Immature natural killer cell (primary cell): ENCODE data around the gene CXCL5. TPM values are rescaled to one million over a fixed set of nuclear protein-coding genes. Genes with fewer than 3 reads are reported as not detected.
"Not testable (repeated sequence)": the region's sequence is repeated elsewhere in the genome, so short reads cannot be mapped to it uniquely, and the experiment has no call there.

Experiments
- DNase-seq, 3 donors: peaks; one replicate each; pipeline ENCODE4 v3.0.0; 2022; ENCODE audit warnings: mixed read lengths in 1 of 3
- H3K27ac Mint-ChIP-seq, 6 donors: one replicate each; pipeline ENCODE4 v1.8.0; 2020; ENCODE audit warnings: mixed read lengths in 6 of 6, mild to moderate bottlenecking in 5 of 6, inconsistent platforms in 4 of 6, moderate library complexity in 3 of 6
- H3K27me3 Mint-ChIP-seq, 3 donors: one replicate each; pipeline ENCODE4 v1.8.0; 2020 to 2021; ENCODE audit warnings: low read depth in 3 of 3, mild to moderate bottlenecking in 3 of 3, mixed read lengths in 3 of 3, moderate library complexity in 3 of 3, inconsistent platforms in 1 of 3
- H3K36me3 Mint-ChIP-seq, 3 donors: one replicate each; pipeline ENCODE4 v1.8.0; 2020; ENCODE audit warnings: mixed read lengths in 3 of 3, inconsistent platforms in 2 of 3, mild to moderate bottlenecking in 2 of 3
- H3K4me1 Mint-ChIP-seq, 2 donors: one replicate each; pipeline ENCODE4 v1.8.0; 2020; ENCODE audit warnings: inconsistent platforms in 2 of 2, mild to moderate bottlenecking in 2 of 2, mixed read lengths in 2 of 2, moderate library complexity in 1 of 2
- H3K4me3 Mint-ChIP-seq, 5 donors: one replicate each; pipeline ENCODE4 v1.8.0; 2020; ENCODE audit warnings: mild to moderate bottlenecking in 5 of 5, mixed read lengths in 5 of 5, inconsistent platforms in 3 of 5, moderate library complexity in 3 of 5
- H3K9me3 Mint-ChIP-seq, 6 donors: one replicate each; pipeline ENCODE4 v1.8.0; 2020; ENCODE audit warnings: mild to moderate bottlenecking in 6 of 6, mixed read lengths in 6 of 6, inconsistent platforms in 4 of 6, moderate library complexity in 3 of 6
- polyA plus RNA-seq, 3 donors: library from polyadenylated mRNA; unstranded; fragments of 300-500 nt; fragmentation: Illumina TruSeq; gene quantifications; one replicate each; pipeline ENCODE4 v1.2.3, GENCODE V29; 2021

Gene CXCL5
- polyA plus RNA-seq, 3 donors from 2014 or later, result 0.41 to 0.76 TPM; not detected in 1

- no peaks in the 10 kb centered on the region for H3K36me3 Mint-ChIP-seq
- H3K9me3 Mint-ChIP-seq, result peaks cover 0 to 15% (median 6%) of the 10 kb centered on the region in 6 donors
- no peaks in the 10 kb centered on the region for H3K4me1 Mint-ChIP-seq
- H3K27me3 Mint-ChIP-seq, result no peaks in the 10 kb centered on the region
- no peak overlapping the region for H3K27ac Mint-ChIP-seq
- no peak overlapping the region for H3K4me3 Mint-ChIP-seq
- no peak for DNase-seq
These were observed 19.6 kb downstream of the CXCL5 start for GRCh38 chr4:73978886-73979285.

DNA sequence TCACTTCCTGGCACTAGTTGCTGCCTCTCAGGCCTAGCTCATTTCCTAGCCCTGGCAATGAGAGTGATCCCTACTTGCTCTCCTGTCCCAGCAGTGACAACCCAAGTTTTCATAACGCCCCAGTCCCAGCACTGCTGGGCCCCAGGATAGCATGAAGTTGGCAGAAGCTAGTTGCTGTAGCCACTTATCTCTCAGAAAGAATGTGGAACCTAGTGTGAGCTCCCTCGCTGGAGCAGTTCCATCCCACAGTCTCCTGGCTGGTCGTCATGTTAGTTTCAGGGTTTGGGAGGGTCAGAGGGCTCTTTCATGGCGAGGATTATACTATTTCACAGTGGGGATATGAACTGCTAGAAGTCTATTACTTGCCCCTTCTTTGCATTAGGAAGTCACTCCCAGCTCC, 21.8 kb downstream of the CXCL5 start:
- Mint-ChIP-seq H3K4me3 (no peak overlapping the region), H3K9me3 (peaks cover 2 to 27% (median 13%) of the 10 kb centered on the region in 6 donors), H3K27ac (no peak overlapping the region), H3K36me3 (peaks cover 0 to 8% (median 0%) of the 10 kb centered on the region in 3 donors), H3K4me1 (no peaks in the 10 kb centered on the region), H3K27me3 (peaks cover 0 to 1% (median 0%) of the 10 kb centered on the region in 3 donors)
- no peak for DNase-seq

DNA sequence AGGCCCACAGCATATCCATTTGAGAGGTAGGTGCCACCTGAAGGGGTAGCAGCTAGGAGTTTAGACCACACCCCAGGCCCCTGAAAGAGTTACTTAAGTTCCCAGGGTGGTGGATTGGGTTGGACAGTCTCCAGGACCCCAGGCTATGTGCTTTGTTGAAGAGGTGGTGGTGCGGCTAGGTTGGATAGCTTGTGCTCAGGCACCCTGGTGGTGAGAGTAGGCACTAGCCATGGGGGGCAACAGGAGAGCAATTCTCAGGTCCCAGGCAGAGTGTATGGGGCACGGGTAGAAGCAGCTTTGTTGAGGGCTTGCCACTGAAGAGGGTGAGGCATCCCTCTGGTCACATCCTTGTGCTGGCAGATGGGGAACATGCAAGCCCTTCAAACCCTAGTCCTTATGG, 22.3 kb downstream of the CXCL5 start:
- Mint-ChIP-seq H3K4me1 (no peaks in the 10 kb centered on the region), H3K27me3 (peaks cover 0 to 1% (median 0%) of the 10 kb centered on the region in 3 donors)
- DNase-seq, result no peak

DNA sequence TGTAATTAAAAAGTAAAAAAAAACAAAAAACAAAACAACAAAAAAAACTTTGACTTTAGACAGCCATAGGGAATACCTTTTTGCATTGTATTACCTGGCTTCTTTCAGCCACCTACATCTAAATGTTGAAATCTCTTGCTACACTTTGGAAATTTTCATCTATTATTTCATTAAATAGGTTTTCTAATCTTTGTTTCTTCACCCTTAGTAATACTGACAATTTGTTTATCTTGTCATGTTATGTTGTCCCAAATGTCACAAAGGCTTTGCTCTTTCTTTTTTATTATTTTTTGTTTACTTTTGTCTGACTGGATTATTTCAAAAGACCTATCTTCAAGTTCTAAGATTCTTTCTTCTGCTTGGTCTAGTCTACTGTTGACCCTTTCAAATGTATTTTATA, 24.1 kb downstream of the CXCL5 start:
- H3K4me3 Mint-ChIP-seq, result no peak overlapping the region
- no peak overlapping the region for H3K27ac Mint-ChIP-seq
- peaks cover 0 to 1% (median 0%) of the 10 kb centered on the region in 3 donors for H3K27me3 Mint-ChIP-seq
- no peak for DNase-seq
- H3K9me3 Mint-ChIP-seq, result peaks cover 8 to 44% (median 24%) of the 10 kb centered on the region in 6 donors
- H3K4me1 Mint-ChIP-seq, result no peaks in the 10 kb centered on the region
- peaks cover 0 to 8% (median 0%) of the 10 kb centered on the region in 3 donors for H3K36me3 Mint-ChIP-seq

More for the DNA sequence above, 22.3 kb downstream of the CXCL5 start:
- peaks cover 3 to 29% (median 13%) of the 10 kb centered on the region in 6 donors for H3K9me3 Mint-ChIP-seq
- H3K4me3 Mint-ChIP-seq, result no peak overlapping the region
- peaks cover 0 to 8% (median 0%) of the 10 kb centered on the region in 3 donors for H3K36me3 Mint-ChIP-seq
- H3K27ac Mint-ChIP-seq, result no peak overlapping the region

- Mint-ChIP-seq H3K36me3 (peaks cover 0 to 8% (median 0%) of the 10 kb centered on the region in 3 donors), H3K9me3 (peaks cover 8 to 36% (median 23%) of the 10 kb centered on the region in 6 donors), H3K4me3 (no peak overlapping the region), H3K4me1 (no peaks in the 10 kb centered on the region), H3K27me3 (peaks cover 0 to 2% (median 1%) of the 10 kb centered on the region in 3 donors), H3K27ac (no peak overlapping the region)
- no peak for DNase-seq
These were observed 27.5 kb downstream of the CXCL5 start for GRCh38 chr4:73970945-73971344.

GRCh38 chr4:73970011-73970410, 28.5 kb downstream of the CXCL5 start:
- Mint-ChIP-seq H3K27me3 (peaks cover 0 to 2% (median 1%) of the 10 kb centered on the region in 3 donors), H3K27ac (no peak overlapping the region), H3K36me3 (peaks cover 0 to 8% (median 0%) of the 10 kb centered on the region in 3 donors), H3K4me3 (no peak overlapping the region), H3K4me1 (no peaks in the 10 kb centered on the region), H3K9me3 (peaks cover 8 to 35% (median 19%) of the 10 kb centered on the region in 6 donors)
- no peak for DNase-seq

DNA sequence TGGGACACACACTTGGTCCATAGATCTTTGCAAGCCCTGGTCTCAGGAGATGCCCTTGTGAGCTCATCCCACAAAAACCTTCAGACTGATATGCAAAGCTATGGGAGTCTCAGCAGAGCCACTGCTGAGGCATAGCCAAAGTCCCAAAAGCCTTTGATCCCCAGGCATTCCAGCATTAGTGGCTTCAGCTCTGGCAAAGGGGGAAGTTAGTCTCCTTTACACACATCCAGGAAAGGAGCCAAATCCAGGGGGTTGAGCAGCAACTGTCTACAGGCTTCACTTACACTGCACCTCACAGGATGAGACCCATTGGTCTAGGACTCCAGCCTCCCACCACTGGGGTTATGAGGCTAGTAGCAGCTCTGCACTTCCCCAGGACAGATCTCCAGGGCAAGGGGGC, 30.6 kb downstream of the CXCL5 start:
- H3K4me1 Mint-ChIP-seq, result no peaks in the 10 kb centered on the region
- H3K36me3 Mint-ChIP-seq, result peaks cover 0 to 5% (median 0%) of the 10 kb centered on the region in 3 donors
- H3K27ac Mint-ChIP-seq, result no peak overlapping the region
- no peak overlapping the region for H3K4me3 Mint-ChIP-seq
- H3K9me3 Mint-ChIP-seq, result peaks cover 10 to 38% (median 17%) of the 10 kb centered on the region in 6 donors
- no peak for DNase-seq
- peaks cover 0 to 5% (median 2%) of the 10 kb centered on the region in 3 donors for H3K27me3 Mint-ChIP-seq

DNA sequence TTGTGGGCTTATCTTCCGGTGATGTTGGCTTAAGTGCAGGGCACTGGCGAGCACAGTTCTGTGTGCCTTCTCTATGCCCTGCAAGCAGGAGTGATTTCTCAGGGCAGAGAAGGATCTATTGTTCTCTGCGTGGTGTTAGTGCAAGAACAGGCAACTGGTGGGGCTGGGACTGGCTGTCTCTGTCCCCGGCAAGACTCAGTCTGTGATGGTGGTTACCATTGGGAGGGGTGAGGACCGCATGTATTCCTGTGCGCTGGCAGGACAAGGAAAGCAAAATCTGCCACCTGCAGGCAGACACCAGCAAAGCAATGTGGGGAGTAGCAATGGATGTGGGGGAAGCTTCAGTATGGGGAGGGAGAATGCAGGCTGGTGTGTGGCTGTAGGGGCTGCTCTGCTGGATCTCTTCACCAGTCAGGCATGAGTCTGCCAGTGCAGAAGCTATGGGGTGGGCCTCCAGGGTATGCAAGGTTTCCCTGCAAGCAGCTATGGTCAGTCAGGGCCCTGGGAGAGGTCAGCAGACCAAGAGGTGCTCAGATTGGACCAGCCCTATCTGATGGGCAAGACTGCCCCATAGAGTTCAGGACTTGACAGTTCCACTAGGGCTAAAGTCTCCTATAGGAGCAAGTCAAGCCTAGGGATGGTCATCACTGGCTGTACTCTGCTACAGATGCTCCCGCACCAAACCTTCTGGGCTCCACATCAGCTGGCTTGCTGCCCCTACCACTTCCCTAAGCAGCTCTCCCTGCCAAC, 33.4 kb downstream of the CXCL5 start:
- Mint-ChIP-seq H3K9me3 (peaks cover 4 to 41% (median 18%) of the 10 kb centered on the region in 6 donors), H3K4me3 (no peak overlapping the region), H3K36me3 (no peaks in the 10 kb centered on the region), H3K4me1 (no peaks in the 10 kb centered on the region), H3K27ac (no peak overlapping the region), H3K27me3 (peaks cover 0 to 3% (median 2%) of the 10 kb centered on the region in 3 donors)
- no peak for DNase-seq

GRCh38 chr4:73962724-73963123, 35.8 kb downstream of the CXCL5 start:
- peaks cover 0 to 3% (median 2%) of the 10 kb centered on the region in 3 donors for H3K27me3 Mint-ChIP-seq
- no peak overlapping the region for H3K27ac Mint-ChIP-seq
- no peak overlapping the region for H3K4me3 Mint-ChIP-seq
- H3K36me3 Mint-ChIP-seq, result no peaks in the 10 kb centered on the region
- DNase-seq, result no peak
- peaks cover 9 to 39% (median 20%) of the 10 kb centered on the region in 6 donors for H3K9me3 Mint-ChIP-seq
- no peaks in the 10 kb centered on the region for H3K4me1 Mint-ChIP-seq

DNA sequence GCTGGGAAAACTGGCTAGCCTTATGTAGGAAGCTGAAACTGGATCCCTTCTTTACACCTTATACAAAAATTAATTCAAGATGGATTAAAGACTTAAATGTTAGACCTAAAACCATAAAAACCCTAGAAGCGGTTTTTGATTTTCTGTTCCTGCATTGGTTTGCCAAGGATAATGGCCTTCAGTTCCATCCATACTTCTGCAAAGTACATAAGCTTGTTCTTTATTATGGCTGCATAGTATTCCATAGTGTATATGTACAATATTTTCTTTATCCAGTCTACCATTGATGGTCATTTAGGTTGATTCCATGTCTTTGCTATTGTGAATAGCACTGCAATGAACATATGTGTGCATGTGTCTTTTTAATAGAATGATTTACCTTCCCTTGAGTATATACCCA, 39.4 kb downstream of the CXCL5 start:
- H3K36me3 Mint-ChIP-seq, H3K27ac Mint-ChIP-seq, H3K4me3 Mint-ChIP-seq, DNase-seq, H3K4me1 Mint-ChIP-seq, H3K27me3 Mint-ChIP-seq: not testable (repeated sequence)
- H3K9me3 Mint-ChIP-seq, result peaks cover 11 to 54% (median 19%) of the 10 kb centered on the region in 6 donors

DNA sequence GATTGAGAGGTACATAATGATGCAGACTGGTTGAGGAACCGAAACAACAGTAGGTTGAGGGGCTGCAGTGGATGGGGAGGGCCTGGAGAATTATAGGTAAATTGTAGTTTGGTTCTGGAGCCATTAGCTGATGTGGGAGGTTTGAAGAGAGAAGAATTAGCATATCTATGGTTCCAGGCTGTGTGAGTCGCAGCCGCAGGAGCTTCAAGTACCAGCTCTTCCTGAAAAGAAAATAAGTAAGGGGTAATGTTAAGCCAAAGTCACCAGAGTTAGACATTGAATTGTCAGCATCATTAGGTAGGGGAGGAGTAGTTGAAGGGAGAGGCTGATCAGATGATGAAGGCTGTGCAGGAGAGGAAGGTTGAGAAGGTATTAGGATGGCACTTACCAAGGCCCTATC, 46.1 kb downstream of the CXCL5 start:
- H3K4me1 Mint-ChIP-seq, result no peaks in the 10 kb centered on the region
- no peak overlapping the region for H3K4me3 Mint-ChIP-seq
- H3K9me3 Mint-ChIP-seq, result peaks cover 5 to 21% (median 9%) of the 10 kb centered on the region in 6 donors
- DNase-seq, result no peak
- no peaks in the 10 kb centered on the region for H3K36me3 Mint-ChIP-seq
- peaks cover 0 to 3% (median 0%) of the 10 kb centered on the region in 3 donors for H3K27me3 Mint-ChIP-seq
- H3K27ac Mint-ChIP-seq, result no peak overlapping the region

DNA sequence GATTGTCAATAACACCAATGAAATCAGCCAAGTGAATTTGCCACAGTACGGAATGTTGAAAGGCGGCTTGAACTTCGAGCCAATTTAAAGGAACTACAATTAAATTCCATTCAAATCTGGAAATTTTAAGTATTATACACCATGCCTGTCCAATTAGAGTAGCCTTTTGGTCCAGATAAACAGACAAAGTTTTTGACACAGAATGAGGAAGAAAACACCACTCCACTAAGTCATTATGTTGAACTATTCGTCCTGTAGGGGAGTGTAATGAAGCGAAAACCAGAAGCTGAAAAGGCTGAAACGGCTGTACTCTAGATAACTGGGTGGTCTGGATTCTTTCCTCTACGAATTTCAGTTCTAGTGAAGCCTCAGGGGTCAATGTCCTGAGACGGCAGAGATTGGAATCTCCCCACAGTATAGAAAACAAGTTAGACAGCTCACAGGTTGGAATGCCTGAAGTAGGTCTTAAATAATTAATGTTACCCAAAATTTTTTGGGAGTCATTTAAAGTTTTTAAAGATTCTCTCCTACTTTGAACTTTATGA, 48.0 kb downstream of the CXCL5 start:
- H3K27me3 Mint-ChIP-seq, H3K4me1 Mint-ChIP-seq, H3K4me3 Mint-ChIP-seq, DNase-seq, H3K36me3 Mint-ChIP-seq, H3K27ac Mint-ChIP-seq: not testable (repeated sequence)
- peaks cover 0 to 16% (median 8%) of the 10 kb centered on the region in 6 donors for H3K9me3 Mint-ChIP-seq

- H3K4me1 Mint-ChIP-seq, result no peaks in the 10 kb centered on the region
- H3K9me3 Mint-ChIP-seq, result peaks cover 5 to 27% (median 7%) of the 10 kb centered on the region in 6 donors
- H3K36me3 Mint-ChIP-seq, result no peaks in the 10 kb centered on the region
- peaks cover 2 to 8% (median 8%) of the 10 kb centered on the region in 3 donors for H3K27me3 Mint-ChIP-seq
- no peak for DNase-seq
- H3K27ac Mint-ChIP-seq, result no peak overlapping the region
- no peak overlapping the region for H3K4me3 Mint-ChIP-seq
These were observed 49.3 kb downstream of the CXCL5 start for GRCh38 chr4:73948990-73949706.

DNA sequence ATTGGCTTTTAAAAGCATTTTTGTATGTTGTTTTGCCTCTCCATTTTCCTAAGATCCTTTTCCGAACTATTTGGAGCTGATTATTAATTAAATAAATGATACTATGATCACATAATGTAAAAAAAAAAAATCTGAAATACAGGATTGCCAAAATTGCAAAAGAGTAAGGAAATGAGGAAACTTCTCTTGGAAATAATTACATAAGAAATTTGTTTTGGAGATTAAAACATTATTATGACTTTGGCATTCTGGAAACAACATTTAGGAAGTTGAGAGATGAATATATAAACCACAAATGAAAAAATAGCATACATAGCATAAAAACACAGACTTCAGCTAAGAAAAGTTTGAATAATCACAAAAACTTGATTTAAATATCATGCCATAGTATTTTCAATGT, 50.2 kb downstream of the CXCL5 start:
- no peak for DNase-seq
- Mint-ChIP-seq H3K27ac (no peak overlapping the region), H3K36me3 (no peaks in the 10 kb centered on the region), H3K4me3 (no peak overlapping the region), H3K9me3 (peaks cover 0 to 27% (median 8%) of the 10 kb centered on the region in 6 donors), H3K27me3 (peaks cover 6 to 12% (median 11%) of the 10 kb centered on the region in 3 donors), H3K4me1 (no peaks in the 10 kb centered on the region)
